Tracheal epithelial cell (primary cell): Measurements from ENCODE around the gene PCDHA9. TPM values are rescaled to one million over a fixed set of nuclear protein-coding genes. Genes with fewer than 3 reads are reported as not detected.

Source experiments
- total RNA-seq: library from RNA; depleted of rRNA; stranded (reverse); fragments of >200 nt; gene quantifications from 2 replicates; pipeline ENCODE4 v1.2.1, GENCODE V29; 2014

PCDHA9 gene
- total RNA-seq, 1 donor from 2014 or later: under 0.01 TPM

Other genes with a start within 250 kb of the PCDHA9 start
- 1.4 and 6.8 TPM in 2 replicates for gene CD14, start 215.2 kb upstream of the PCDHA9 start, total RNA-seq
- gene TMCO6, start 208.9 kb upstream of the PCDHA9 start, total RNA-seq: 9.9 and 26.2 TPM in 2 replicates
- gene NDUFA2, start 200.8 kb upstream of the PCDHA9 start, total RNA-seq: 26.5 and 27.9 TPM in 2 replicates
- gene IK, start 200.6 kb upstream of the PCDHA9 start, total RNA-seq: 62.4 and 66.5 TPM in 2 replicates
- 31.5 and 57.8 TPM in 2 replicates for gene WDR55, start 183.5 kb upstream of the PCDHA9 start, total RNA-seq
- 0.43 TPM in 1 of 2 replicates, not detected in the other for gene DND1, start 174.8 kb upstream of the PCDHA9 start, total RNA-seq
- gene HARS1, start 157.0 kb upstream of the PCDHA9 start, total RNA-seq: 36.7 and 59.8 TPM in 2 replicates
- 30.9 and 45.3 TPM in 2 replicates for gene HARS2, start 156.9 kb upstream of the PCDHA9 start, total RNA-seq
- gene ZMAT2, start 147.9 kb upstream of the PCDHA9 start, total RNA-seq: 44.5 and 49.2 TPM in 2 replicates
- gene PCDHA1, start 62.2 kb upstream of the PCDHA9 start, total RNA-seq: not detected in 2 replicates
- gene PCDHA2, start 53.5 kb upstream of the PCDHA9 start, total RNA-seq: not detected in 2 replicates
- gene PCDHA3, start 47.3 kb upstream of the PCDHA9 start, total RNA-seq: under 0.01 TPM in 2 replicates
- 0.21 and 1.2 TPM in 2 replicates for gene PCDHA4, start 41.3 kb upstream of the PCDHA9 start, total RNA-seq
- gene PCDHA5, start 26.8 kb upstream of the PCDHA9 start, total RNA-seq: not detected in 2 replicates
- 0.43 and 0.48 TPM in 2 replicates for gene PCDHA6, start 20.4 kb upstream of the PCDHA9 start, total RNA-seq
- gene PCDHA7, start 14.1 kb upstream of the PCDHA9 start, total RNA-seq: under 0.01 and 0.48 TPM in 2 replicates
- gene PCDHA8, start 7.2 kb upstream of the PCDHA9 start, total RNA-seq: not detected in 2 replicates
- gene PCDHA10, start 7.5 kb downstream of the PCDHA9 start, total RNA-seq: under 0.01 and 0.48 TPM in 2 replicates
- 0.48 and 1.7 TPM in 2 replicates for gene PCDHA11, start 20.6 kb downstream of the PCDHA9 start, total RNA-seq
- 0.21 and 0.48 TPM in 2 replicates for gene PCDHA12, start 26.9 kb downstream of the PCDHA9 start, total RNA-seq
- gene PCDHA13, start 33.7 kb downstream of the PCDHA9 start, total RNA-seq: 0.24 TPM in 1 of 2 replicates, not detected in the other
- 0.48 and 0.85 TPM in 2 replicates for gene PCDHAC1, start 77.9 kb downstream of the PCDHA9 start, total RNA-seq
- gene PCDHAC2, start 118.1 kb downstream of the PCDHA9 start, total RNA-seq: 1.9 and 16.0 TPM in 2 replicates
- not detected in 2 replicates for gene PCDHB1, start 203.0 kb downstream of the PCDHA9 start, total RNA-seq
- 0.43 and 1.4 TPM in 2 replicates for gene PCDHB2, start 246.2 kb downstream of the PCDHA9 start, total RNA-seq